Activated CD4-positive, alpha-beta T cell treated with anti-CD3 and anti-CD28 coated beads, Interleukin-2, amount 10 ng/mL, durations not matched to agents 7 days and 5 days (primary cell): ENCODE results near the gene BTLA. TPM values are rescaled to one million over a fixed set of nuclear protein-coding genes. Genes with fewer than 3 reads are reported as not detected.
A peak's percentile ranks its signal among the peaks of the same experiment; 100 is the strongest.
"Not testable (repeated sequence)": the region's sequence is repeated elsewhere in the genome, so short reads cannot be mapped to it uniquely, and the experiment has no call there.

Experiments used
- CTCF ChIA-PET: fragments of 350-600 bp; sonication (Branson Sonifier 250); formaldehyde crosslinking; loops from one replicate; lab custom pipeline; 2021; ENCODE audit warnings: antibody characterized with exemption; lab: Charles Lee
- POLR2A ChIA-PET: fragments of 350-600 bp; sonication (Branson Sonifier 250); formaldehyde crosslinking; loops from one replicate; lab custom pipeline; 2021; ENCODE audit warnings: antibody characterized with exemption; lab: Charles Lee
- DNase-seq: peaks from one replicate; pipeline ENCODE4 v3.0.0-alpha.2; 2020
- H3K27ac Mint-ChIP-seq: one replicate; pipeline ENCODE4 v1.8.0; 2021; ENCODE audit warnings: mild to moderate bottlenecking, moderate library complexity, mixed read lengths
- H3K27me3 Mint-ChIP-seq: one replicate; pipeline ENCODE4 v1.8.0; 2021; ENCODE audit warnings: mixed read lengths
- H3K36me3 Mint-ChIP-seq: one replicate; pipeline ENCODE4 v1.8.0; 2021; ENCODE audit warnings: low read depth, mixed read lengths
- H3K4me1 Mint-ChIP-seq: one replicate; pipeline ENCODE4 v1.8.0; 2021; ENCODE audit warnings: mixed read lengths
- H3K4me3 Mint-ChIP-seq: one replicate; pipeline ENCODE4 v1.8.0; 2021; ENCODE audit warnings: mild to moderate bottlenecking, moderate library complexity, mixed read lengths
- H3K9me3 Mint-ChIP-seq: one replicate; pipeline ENCODE4 v1.8.0; 2021; ENCODE audit warnings: mixed read lengths
- total RNA-seq, 2 experiments: library from RNA; stranded (reverse); gene quantifications; one replicate each; pipeline ENCODE4 v1.2.3, GENCODE V29; 2021

BTLA gene
- total RNA-seq, 2 experiments from 2014 or later: 43.1 to 47.5 TPM

DNA sequence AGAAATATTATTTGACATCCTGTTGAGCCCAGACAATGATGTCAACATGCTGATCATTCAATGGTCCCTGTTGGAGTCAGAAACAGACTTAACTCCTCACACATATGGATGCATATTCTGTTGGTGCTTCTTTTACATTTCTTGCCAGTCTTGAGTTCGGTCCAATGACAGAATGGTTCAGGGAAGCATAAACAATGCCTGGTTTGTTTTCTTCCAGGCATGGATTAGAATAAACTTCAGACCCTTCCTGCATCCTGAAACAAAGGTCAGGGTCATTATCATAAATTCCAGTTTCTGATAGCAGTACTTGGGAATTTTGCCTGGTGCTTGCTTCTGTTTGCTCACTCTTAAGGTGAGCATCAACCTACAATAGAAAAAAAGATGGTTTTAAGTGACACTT is 33.3 kb downstream of the BTLA start:
- H3K36me3 Mint-ChIP-seq: peaks cover 77% of the 10 kb centered on the region
- no peak overlapping the region for H3K4me3 Mint-ChIP-seq
- peaks cover 85% of the 10 kb centered on the region for H3K4me1 Mint-ChIP-seq
- ChIA-PET POLR2A (interaction anchor here (0.6 kb wide), 1 partner anchor 142 kb away, joined by 6 read pairs; no protein-coding TSS in a partner anchor), CTCF (interaction anchor here (0.7 to 1.5 kb wide), 3 partner anchors 12 to 132 kb away, joined by 3 to 4 read pairs (median 3); partner anchors contain the start of gene CD200)
- DNase-seq: no peak
- H3K9me3 Mint-ChIP-seq: peaks cover 11% of the 10 kb centered on the region
- no peak overlapping the region for H3K27ac Mint-ChIP-seq
- H3K27me3 Mint-ChIP-seq: no peaks in the 10 kb centered on the region

DNA sequence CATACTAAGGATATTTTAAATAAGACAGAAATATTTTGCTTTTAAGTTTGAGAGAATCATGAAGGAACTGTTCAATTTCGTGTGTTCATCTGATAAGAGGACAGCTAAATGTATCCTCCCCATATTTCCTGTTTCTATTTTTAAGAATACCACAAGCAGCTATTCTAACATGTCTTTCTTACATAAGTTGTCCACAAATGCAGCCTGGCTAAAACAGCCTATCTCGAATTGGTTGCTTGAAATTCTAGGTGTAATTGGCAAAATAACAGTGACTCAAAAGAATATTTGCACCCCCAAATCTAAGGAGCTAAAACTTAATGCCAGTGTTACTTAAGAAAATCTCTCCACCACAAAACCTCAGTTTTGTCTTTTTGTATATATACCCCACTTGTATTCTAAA is 35.0 kb downstream of the BTLA start:
- ChIA-PET CTCF (interaction anchor here (1.0 to 1.3 kb wide), 2 partner anchors 35 to 139 kb away, joined by 3 read pairs; no protein-coding TSS in a partner anchor), POLR2A (no interaction called here)
- Mint-ChIP-seq H3K36me3 (peaks cover 73% of the 10 kb centered on the region), H3K27me3 (no peaks in the 10 kb centered on the region), H3K9me3 (peaks cover 11% of the 10 kb centered on the region), H3K27ac (peak overlapping the region; percentile 86), H3K4me1 (peaks cover 85% of the 10 kb centered on the region), H3K4me3 (peak overlapping the region; percentile 59)
- DNase-seq: peak; percentile 39

- peak; percentile 34 for DNase-seq
- Mint-ChIP-seq H3K27me3 (no peaks in the 10 kb centered on the region), H3K27ac (peak overlapping the region; percentile 86), H3K4me3 (peak overlapping the region; percentile 26), H3K9me3 (peaks cover 14% of the 10 kb centered on the region), H3K4me1 (peaks cover 83% of the 10 kb centered on the region), H3K36me3 (peaks cover 70% of the 10 kb centered on the region)
- CTCF ChIA-PET: no interaction called here
- POLR2A ChIA-PET: no interaction called here
Observed at GRCh38 chr3:112463250-112463649, 36.0 kb downstream of the BTLA start.

GRCh38 chr3:112461787-112462186 is 37.5 kb downstream of the BTLA start:
- POLR2A ChIA-PET, H3K4me3 Mint-ChIP-seq, H3K27ac Mint-ChIP-seq: not testable (repeated sequence)

DNA sequence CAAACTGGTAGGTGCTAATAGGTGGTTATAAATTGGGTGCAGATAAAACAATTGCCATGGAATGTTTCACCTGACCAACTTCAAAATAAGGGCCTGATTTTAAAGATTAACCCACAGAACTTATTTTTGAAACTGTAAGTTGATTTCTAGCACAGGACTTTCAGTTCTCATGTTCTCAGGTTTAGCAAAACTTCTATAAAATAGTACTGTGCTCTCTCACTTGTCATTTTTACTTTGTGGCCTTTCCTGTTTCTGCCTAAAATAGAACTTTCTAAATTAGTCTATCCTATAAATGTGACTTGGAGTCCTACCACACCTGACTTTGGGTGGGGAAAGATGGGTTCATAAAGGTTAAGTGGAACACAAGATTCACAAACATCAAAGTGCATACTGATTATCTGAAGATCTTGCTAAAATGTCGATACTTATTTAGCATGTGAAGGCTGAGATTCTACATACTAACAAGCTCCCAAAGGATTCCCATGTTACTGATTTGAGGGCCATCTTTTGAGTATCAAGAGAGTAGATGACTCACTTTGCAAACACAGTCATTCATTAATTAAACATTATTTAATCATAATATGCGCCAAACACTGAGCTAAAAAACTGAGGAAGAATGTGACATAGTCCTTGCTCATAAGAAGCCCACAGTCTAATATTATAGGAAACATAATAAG is 38.6 kb downstream of the BTLA start:
- CTCF ChIA-PET: no interaction called here
- Mint-ChIP-seq H3K4me3 (peak overlapping the region; percentile 10), H3K4me1 (peaks cover 67% of the 10 kb centered on the region), H3K36me3 (peaks cover 50% of the 10 kb centered on the region), H3K27me3 (no peaks in the 10 kb centered on the region), H3K9me3 (peaks cover 10% of the 10 kb centered on the region), H3K27ac (peak overlapping the region; percentile 84)
- no peak for DNase-seq
- POLR2A ChIA-PET: no interaction called here

More at GRCh38 chr3:112461787-112462186, 37.5 kb downstream of the BTLA start:
- Mint-ChIP-seq H3K36me3 (peaks cover 60% of the 10 kb centered on the region), H3K4me1 (peaks cover 76% of the 10 kb centered on the region)
- CTCF ChIA-PET, H3K27me3 Mint-ChIP-seq, H3K9me3 Mint-ChIP-seq, DNase-seq: not testable (repeated sequence)

GRCh38 chr3:112459750-112460149 is 39.5 kb downstream of the BTLA start:
- peak overlapping the region; percentile 26 for H3K4me3 Mint-ChIP-seq
- ChIA-PET CTCF (no interaction called here), POLR2A (no interaction called here)
- H3K27me3 Mint-ChIP-seq: no peaks in the 10 kb centered on the region
- H3K27ac Mint-ChIP-seq: peak overlapping the region; percentile 84
- H3K36me3 Mint-ChIP-seq: peaks cover 42% of the 10 kb centered on the region
- H3K4me1 Mint-ChIP-seq: peaks cover 58% of the 10 kb centered on the region
- peak; percentile 20 for DNase-seq
- peaks cover 10% of the 10 kb centered on the region for H3K9me3 Mint-ChIP-seq

DNA sequence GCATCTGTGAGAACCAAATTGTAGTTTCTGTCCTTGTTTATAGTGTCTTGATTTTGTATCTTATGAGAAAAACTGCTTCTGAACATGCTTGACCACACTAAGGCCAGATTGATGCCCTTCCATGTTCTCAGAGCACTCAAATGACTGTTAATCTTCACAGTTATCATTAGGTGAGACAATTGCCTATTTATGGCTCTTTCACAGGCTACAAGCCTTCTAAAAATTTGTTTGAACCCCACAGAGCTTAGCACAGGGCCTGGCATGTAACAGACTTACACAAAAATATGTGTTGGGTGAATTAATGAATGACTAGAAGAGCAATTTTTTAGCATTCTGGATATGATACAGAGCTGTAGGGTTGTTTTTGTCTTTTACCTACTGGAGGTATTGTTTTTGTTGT is 43.1 kb downstream of the BTLA start:
- no peak for DNase-seq
- ChIA-PET CTCF (interaction anchor here (1.4 to 1.5 kb wide), 2 partner anchors 19 to 40 kb away, joined by 3 to 10 read pairs; no protein-coding TSS in a partner anchor), POLR2A (no interaction called here)
- peaks cover 20% of the 10 kb centered on the region for H3K36me3 Mint-ChIP-seq
- no peaks in the 10 kb centered on the region for H3K27me3 Mint-ChIP-seq
- peaks cover 25% of the 10 kb centered on the region for H3K4me1 Mint-ChIP-seq
- no peak overlapping the region for H3K4me3 Mint-ChIP-seq
- peaks cover 6% of the 10 kb centered on the region for H3K9me3 Mint-ChIP-seq
- no peak overlapping the region for H3K27ac Mint-ChIP-seq

GRCh38 chr3:112448939-112449338 is 50.3 kb downstream of the BTLA start:
- Mint-ChIP-seq H3K4me3 (no peak overlapping the region), H3K27me3 (no peaks in the 10 kb centered on the region), H3K9me3 (peaks cover 3% of the 10 kb centered on the region), H3K27ac (no peak overlapping the region), H3K4me1 (peaks cover 3% of the 10 kb centered on the region), H3K36me3 (no peaks in the 10 kb centered on the region)
- no peak for DNase-seq
- ChIA-PET POLR2A (no interaction called here), CTCF (no interaction called here)

DNA sequence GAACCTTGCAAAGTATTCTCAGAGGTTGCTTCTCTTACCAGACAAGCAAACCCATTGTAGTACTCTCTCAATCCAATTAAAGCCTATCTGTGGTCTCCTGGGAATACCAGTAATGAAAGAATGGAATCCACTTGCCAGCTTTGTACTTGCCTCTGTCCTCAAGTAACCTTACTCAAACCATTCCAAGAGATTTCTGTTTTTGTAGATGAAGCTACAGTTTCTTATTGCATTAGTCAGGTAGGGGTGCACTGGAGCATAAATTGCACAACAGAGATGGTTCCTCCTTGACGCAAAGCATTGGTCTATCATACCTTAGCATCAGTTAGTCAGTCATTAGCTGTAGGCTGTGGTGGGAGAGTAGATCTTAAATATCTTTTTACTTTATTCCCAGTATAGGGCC is 52.9 kb downstream of the BTLA start:
- Mint-ChIP-seq H3K27ac (no peak overlapping the region), H3K9me3 (no peaks in the 10 kb centered on the region), H3K4me3 (no peak overlapping the region), H3K27me3 (no peaks in the 10 kb centered on the region), H3K4me1 (peaks cover 3% of the 10 kb centered on the region), H3K36me3 (no peaks in the 10 kb centered on the region)
- DNase-seq: no peak
- ChIA-PET CTCF (interaction anchor here (0.5 to 1.4 kb wide), 4 partner anchors 9 to 1883 kb away, joined by 3 to 4 read pairs (median 4); no protein-coding TSS in a partner anchor), POLR2A (no interaction called here)

DNA sequence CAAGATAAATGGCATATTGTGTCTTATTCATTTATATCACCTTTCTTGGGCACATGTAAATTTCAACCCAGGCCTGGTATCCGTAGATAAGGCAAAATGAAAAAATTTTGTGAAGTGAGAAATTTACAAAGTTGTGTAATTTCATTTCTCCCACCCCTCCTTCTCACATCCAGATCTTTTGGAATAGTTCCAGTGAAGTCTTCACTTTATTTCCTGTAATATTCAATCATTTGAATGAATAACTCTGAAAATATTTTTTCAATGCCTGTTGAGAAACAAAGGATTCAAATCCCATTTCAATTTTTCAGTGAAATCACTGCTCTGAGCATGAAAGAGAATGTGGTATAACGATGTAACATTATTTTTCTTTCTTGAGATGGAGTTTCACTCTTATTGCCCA is 53.4 kb downstream of the BTLA start:
- Mint-ChIP-seq H3K9me3 (no peaks in the 10 kb centered on the region), H3K27me3 (no peaks in the 10 kb centered on the region), H3K4me3 (no peak overlapping the region), H3K4me1 (peaks cover 3% of the 10 kb centered on the region), H3K36me3 (no peaks in the 10 kb centered on the region), H3K27ac (no peak overlapping the region)
- DNase-seq: no peak
- POLR2A ChIA-PET: no interaction called here
- CTCF ChIA-PET: interaction anchor here (0.5 to 0.8 kb wide), 2 partner anchors 16 to 1884 kb away, joined by 3 read pairs; no protein-coding TSS in a partner anchor

DNA sequence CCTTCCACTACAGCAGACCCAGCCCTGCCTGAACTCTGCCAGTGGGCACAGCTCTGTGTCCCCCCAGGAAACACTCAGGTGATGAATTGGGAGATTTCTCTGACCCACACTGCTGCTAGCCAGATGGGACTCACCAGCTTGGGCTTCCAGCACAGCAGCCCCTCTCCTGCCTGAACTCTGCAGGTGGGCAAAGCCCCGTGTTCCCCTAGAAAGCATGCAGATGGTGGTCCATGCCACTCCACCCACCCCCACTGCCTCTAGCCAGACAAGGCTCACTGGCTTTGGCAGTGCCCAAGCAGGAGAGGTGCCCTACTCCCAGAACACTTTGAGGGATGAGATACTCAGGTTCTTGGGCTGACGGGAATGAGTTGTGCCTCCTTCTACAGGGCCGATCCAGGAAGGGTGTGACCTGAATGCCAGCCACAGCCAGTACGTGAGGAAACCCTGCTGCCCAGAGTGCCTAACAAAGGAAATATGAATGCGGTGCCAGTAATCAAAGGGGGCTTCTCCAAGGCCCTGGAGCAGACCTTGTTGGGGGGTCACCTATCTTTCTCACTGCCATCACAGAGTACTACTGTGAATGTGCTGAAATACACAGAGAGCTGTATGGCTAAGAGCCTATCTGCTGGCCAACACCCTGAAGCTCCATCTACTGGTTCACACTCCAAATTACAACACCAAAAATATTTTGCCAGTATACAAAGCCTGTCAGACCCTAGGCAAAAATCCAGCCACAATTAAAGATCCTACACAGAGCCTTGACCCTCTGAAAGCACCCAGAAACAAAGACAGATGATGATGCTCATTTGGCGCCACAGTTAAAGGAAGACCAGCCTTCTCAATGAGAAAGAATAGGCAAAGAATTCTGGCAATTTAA is 61.9 kb downstream of the BTLA start:
- H3K4me3 Mint-ChIP-seq: no peak overlapping the region
- H3K36me3 Mint-ChIP-seq: peaks cover 8% of the 10 kb centered on the region
- H3K27me3 Mint-ChIP-seq: no peaks in the 10 kb centered on the region
- ChIA-PET POLR2A (interaction anchor here (0.6 kb wide), 1 partner anchor 1140 kb away, joined by 6 read pairs; no protein-coding TSS in a partner anchor), CTCF (interaction anchor here (0.7 to 2.5 kb wide), 11 partner anchors 9 to 326 kb away, joined by 3 to 10 read pairs (median 4); partner anchors contain the start of genes BTLA, CD200 and SLC9C1)
- DNase-seq: peak; percentile 41
- peak overlapping the region; percentile 81 for H3K27ac Mint-ChIP-seq
- peaks cover 30% of the 10 kb centered on the region for H3K4me1 Mint-ChIP-seq
- H3K9me3 Mint-ChIP-seq: peaks cover 10% of the 10 kb centered on the region

DNA sequence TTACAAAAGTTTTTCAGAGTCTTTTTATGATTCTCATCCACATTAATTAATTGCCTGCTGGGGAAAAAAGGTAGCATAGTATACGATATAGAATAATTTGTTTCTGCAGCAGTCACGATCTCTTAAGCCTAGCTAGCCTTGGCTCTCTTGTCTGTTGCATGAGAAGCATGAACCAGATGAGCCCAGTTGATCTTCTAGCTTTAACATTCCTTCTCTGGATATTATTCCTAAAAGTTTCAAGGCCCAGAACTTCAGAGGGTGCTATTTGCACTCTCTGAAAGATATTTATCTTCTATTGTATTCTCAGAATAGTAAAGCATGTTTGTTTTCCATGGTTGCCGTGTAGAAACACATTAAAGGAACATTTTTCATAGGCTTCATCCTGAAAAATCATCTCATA is 69.3 kb downstream of the BTLA start:
- Mint-ChIP-seq H3K27ac (no peak overlapping the region), H3K9me3 (peaks cover 8% of the 10 kb centered on the region), H3K4me3 (no peak overlapping the region), H3K36me3 (peaks cover 10% of the 10 kb centered on the region), H3K4me1 (no peaks in the 10 kb centered on the region), H3K27me3 (no peaks in the 10 kb centered on the region)
- POLR2A ChIA-PET: no interaction called here
- CTCF ChIA-PET: interaction anchor here (1.2 to 1.4 kb wide), 2 partner anchors 15 to 34 kb away, joined by 3 read pairs; no protein-coding TSS in a partner anchor
- DNase-seq: no peak
